Epithelial cell of prostate (primary cell): ENCODE data around the gene MCM3AP.

Experiments
- DNase-seq: peaks from one replicate; pipeline ENCODE4 v3.0.0-alpha.2; 2011; ENCODE audit warnings: low read depth, low spot score
- H3K27ac ChIP-seq: fragments of 450-650 bp; 2 replicates; pipeline ENCODE4 v1.5.1; 2017; ENCODE audit warnings: mild to moderate bottlenecking

Gene MCM3AP

GRCh38 chr21:46285206-46285661 lies at the start of gene MCM3AP:
MCM3AP (minus strand) TSS chr21:46285611; CDS start chr21:46285286, 325 bp downstream.
- peak within 1 kb of the TSS; percentile 94 for H3K27ac ChIP-seq
- DNase-seq = no peak

DNA sequence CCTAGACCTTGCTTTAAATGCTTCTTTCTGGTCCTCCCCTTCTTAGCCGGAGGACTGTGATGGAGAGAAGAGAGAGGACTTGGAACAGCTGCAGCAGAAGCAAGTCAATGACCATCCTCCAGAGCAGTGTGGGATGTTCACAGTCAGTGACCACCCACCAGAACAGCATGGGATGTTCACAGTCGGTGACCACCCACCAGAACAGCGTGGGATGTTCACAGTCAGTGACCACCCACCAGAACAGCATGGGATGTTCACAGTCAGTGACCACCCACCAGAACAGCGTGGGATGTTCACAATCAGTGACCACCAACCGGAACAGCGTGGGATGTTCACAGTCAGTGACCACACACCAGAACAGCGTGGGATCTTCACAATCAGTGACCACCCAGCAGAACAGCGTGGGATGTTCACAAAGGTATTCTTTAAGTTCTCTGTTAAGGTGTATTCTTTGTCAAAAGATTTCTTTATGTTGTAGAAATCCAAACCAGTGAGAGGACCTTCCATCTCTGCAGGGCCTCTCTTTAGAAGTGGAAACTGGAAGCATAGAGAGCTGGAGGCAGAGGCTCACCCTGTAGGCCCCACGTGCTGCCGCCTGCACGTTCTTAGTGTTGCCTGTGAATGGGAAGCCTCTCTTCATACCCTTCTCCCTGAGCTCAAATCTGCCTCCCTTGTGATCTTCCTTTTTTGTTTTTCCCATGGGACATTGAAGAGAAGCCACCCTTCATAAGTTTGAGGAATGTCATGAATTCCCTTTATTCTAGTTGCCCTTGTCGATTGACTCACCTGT lies 49.1 kb upstream of the MCM3AP start:
- no peak overlapping the region for H3K27ac ChIP-seq
- no peak for DNase-seq

DNA sequence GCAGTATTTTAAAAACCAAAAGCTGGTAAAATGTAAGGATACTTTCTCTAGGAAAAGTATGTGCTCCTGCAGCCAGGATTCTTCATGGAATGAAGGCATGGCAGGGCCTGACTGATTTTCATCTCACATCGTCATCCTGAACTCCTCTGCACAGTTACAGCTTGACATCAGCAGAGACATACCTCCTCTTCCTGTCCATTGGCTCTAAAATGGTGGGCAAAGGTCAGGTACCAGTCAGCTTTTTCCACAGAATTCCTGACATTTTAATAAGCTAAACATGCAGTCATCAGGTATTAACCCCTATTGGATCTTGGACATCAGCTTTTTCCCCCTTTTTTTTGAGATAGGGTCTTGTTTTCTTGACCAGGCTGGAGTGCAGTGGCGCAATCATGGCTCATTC lies 44.4 kb upstream of the MCM3AP start:
- H3K27ac ChIP-seq = no peak overlapping the region
- no peak for DNase-seq

DNA sequence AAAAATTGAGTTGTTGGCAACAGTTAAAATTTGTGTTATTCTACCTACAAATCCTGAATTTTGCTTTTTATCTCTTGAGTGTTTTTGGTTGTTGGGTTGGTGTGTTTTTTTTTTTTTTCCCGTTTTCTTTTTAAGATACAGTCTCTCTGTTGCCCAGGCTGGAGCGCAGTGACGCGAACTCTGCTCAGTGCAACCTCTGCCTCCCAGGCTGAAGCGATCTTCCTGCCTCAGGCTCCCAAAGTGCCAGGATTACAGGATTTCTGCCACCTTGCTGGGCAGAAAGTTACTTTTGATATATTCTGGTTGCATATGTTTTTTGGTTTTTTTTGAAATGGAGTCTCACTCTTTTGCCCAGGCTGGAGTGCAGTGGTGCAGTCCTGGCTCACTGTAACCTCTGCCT lies 42.7 kb upstream of the MCM3AP start:
- H3K27ac ChIP-seq = no peak overlapping the region
- DNase-seq = no peak

DNA sequence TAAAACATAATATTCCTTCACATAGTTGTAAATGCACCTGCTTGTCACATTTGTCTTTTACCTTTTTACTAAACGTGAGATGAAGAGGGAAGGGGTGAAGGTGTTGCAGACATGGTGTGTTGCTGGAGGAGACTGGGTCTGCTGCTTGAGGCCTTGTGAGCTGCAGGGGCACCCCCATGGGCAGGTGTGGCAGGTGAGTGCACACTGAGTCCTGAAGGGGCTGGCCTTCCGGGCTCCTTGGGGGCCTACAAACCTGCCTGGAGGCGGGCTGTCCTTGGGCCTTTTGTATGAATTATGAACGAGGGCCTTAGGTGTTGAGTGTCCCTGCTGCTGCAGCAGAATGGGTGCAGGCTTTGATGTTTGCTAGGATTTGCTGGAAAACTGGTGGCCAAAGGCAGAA lies 42.3 kb upstream of the MCM3AP start:
- no peak for DNase-seq
- H3K27ac ChIP-seq = no peak overlapping the region

- peak overlapping the region; percentile 89 for H3K27ac ChIP-seq
- no peak for DNase-seq
These were observed 40.8 kb upstream of the MCM3AP start for GRCh38 chr21:46326110-46326703.

GRCh38 chr21:46325073-46325912 lies 39.9 kb upstream of the MCM3AP start:
- H3K27ac ChIP-seq = peak overlapping the region; percentile 89
- peak; percentile 26 for DNase-seq

DNA sequence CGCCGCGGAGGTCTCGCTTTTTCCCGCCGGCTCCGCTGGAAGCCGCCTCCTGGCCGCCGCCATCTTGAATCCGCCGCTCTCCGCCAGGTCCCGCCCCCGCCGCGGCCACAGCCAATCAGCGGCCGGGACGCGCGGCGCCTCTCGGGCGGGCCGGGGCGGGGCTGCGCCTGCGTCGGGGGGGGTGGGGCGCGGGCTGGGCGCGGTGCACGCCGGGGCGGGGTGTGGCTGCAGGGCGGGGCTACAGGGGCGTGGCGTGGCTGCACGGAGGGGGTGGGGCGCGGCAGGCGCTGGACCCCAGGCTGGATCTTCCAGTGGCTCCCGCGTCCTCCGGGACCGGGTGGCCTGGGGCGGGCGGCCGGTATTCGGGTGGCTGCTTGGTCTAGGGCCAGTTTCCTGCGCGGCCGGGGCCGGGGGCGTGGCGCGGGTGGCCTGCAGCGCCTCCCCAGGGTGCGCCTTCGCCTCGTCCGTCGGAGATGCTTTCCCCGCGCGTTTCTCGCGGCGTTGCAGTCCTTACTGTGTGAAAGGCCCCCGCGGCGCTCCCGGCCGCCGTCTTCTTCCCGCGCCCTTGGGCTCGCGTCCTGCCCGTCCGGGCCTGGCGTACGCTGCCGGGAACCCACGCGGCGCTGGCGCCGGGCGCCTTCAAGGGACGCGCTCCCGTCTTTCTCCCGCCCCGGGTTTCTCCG lies 39.1 kb upstream of the MCM3AP start:
- DNase-seq = peak; percentile 29
- peak overlapping the region; percentile 89 for H3K27ac ChIP-seq

GRCh38 chr21:46323710-46324389 lies 38.4 kb upstream of the MCM3AP start, which contains the start of the genes C21orf58 and PCNT:
C21orf58 (minus strand) TSS chr21:46323870; CDS start chr21:46322738, 1,132 bp downstream.
PCNT (plus strand) TSS chr21:46324156; CDS start chr21:46324229, 73 bp downstream.
- peak; percentile 89 for DNase-seq
- H3K27ac ChIP-seq = peak within 1 kb of the TSS; percentile 89

GRCh38 chr21:46323227-46323709 lies 37.9 kb upstream of the MCM3AP start:
- H3K27ac ChIP-seq = peak overlapping the region; percentile 16

DNA sequence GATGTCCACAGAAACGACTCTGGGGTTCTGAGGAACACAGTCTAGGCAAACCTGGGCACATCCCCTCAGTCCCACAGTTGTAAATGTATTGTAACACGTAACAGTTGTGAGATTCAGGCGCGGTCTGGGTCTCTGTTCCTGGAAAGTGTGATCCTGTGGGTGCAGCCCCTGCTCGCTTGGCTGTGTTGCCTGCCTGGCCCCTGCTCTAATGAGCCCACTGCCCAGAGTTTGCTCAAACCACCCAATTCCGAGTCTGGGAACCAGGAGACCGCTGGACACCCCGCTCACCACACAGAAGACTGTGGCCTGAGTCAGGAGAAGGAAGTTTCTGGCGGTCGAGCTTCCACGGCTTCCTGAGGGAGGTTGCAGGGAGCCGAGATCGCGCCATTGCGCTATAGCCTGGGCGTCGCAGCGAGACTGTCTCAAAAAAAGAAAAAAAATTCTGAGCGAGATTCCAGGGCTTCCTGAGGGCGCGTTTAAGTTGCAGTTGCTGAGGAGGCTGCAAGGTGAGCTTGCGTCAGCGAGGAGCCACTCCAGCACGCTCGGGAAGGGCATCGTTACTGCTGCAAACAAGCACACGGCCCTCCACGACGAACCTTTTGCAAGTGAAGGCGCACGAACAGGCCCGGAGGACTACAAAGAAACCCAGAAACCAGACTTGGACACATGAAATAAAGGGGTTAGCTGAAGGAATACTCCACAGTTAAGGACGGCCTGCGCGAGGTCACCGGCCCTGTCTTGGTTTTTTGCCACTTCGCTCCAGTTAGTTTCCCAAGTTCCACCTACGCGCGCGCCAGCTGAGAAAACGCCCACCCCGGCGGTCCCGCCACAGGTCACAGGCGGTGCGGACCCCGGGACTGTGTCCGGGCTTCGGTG lies 37.2 kb upstream of the MCM3AP start:
- H3K27ac ChIP-seq = peak overlapping the region; percentile 16
- DNase-seq = no peak

More at GRCh38 chr21:46323227-46323709, 37.9 kb upstream of the MCM3AP start:
- no peak for DNase-seq

DNA sequence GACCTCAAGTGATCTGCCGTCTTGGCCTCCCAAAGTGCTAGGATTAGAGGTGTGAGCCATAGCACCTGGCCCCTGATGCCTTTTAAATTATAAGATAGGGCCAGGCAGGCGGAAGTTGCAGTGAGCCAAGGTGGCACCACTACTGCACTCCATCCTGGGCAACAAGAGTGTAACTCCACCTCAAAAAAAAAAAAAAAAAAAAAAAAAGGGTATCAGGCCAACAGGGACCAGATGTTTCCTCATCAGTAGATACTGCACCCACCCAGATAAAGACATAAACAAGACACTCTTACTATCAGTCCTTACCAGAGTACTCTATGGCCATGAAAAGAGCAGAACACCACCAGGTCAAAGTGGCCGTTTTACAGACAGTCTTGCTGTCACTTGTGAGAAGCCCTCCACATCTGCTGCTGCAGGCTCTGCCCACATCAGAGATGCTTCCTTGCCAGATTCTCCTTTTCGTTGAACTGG lies 35.0 kb upstream of the MCM3AP start:
- DNase-seq = no peak
- no peak overlapping the region for H3K27ac ChIP-seq

GRCh38 chr21:46319186-46319585 lies 33.8 kb upstream of the MCM3AP start:
- no peak overlapping the region for H3K27ac ChIP-seq
- no peak for DNase-seq

GRCh38 chr21:46318464-46318845 lies 33.0 kb upstream of the MCM3AP start:
- H3K27ac ChIP-seq = no peak overlapping the region
- no peak for DNase-seq

DNA sequence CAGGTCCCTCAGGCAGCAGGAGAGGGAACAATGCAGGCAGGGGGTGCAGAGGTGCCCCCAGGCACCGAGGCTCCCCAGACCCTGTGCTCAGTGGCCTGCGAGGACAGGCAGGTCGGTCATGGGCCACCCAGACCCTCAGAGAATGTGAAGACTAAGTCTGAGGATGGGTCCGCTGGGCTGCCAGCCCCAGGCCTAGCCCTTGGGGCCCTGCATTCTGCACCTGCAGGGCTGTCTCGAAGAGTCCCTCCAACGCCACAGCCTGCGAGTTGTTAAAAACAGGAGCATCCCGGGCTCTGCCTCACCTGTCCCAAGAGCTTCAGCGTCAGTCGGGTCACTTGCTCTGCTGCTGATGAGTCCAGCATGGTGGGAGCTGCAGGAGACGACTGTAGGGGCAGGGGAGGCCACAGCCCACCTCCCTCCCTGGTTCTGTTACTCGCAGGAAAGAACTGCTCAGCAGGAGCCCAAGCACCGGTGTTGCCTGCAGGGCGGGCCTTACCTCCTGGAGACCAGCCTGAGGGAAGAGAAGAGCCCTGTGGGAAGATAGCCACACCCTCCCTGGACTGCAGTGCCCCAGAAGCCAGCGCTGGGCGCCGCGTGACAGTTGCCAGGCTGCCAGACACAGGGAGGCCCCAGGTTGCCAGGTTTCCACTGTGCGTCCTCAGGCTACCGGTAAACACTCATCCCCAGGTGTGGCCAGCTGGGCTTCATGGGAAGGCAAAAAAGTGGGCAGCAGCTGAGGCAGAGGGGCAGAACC lies 32.5 kb upstream of the MCM3AP start:
- DNase-seq = no peak
- no peak overlapping the region for H3K27ac ChIP-seq

DNA sequence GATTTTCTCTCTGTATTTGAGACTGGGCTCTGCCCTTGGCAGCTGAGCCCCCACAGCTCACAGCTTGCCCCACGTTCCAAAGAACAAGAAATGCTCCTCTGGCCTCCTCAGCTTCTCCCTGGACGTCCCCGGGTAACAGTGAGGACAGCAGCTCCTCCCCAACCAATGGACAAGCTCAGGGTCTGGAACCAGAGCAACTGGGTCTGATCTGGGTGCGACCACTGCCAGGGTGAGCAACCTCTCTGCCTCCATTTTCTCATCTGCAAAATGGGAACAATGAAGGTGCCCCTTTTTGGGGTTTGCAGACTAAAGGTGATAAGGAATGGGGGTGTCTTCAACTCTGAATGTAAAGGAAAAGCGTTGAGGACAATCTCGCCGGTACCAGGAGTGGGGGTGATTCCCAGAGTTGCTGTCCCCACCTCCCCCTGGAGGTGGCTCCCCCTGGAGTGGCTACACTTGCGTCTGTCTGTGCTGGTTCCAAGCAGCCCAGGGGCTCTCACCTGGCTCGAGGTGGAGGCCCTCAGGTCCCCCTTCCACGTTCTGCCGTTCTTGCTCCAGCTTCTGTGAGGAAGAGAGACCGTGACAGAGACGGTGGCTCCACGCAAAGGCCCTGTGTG lies 31.4 kb upstream of the MCM3AP start:
- H3K27ac ChIP-seq = no peak overlapping the region
- no peak for DNase-seq

DNA sequence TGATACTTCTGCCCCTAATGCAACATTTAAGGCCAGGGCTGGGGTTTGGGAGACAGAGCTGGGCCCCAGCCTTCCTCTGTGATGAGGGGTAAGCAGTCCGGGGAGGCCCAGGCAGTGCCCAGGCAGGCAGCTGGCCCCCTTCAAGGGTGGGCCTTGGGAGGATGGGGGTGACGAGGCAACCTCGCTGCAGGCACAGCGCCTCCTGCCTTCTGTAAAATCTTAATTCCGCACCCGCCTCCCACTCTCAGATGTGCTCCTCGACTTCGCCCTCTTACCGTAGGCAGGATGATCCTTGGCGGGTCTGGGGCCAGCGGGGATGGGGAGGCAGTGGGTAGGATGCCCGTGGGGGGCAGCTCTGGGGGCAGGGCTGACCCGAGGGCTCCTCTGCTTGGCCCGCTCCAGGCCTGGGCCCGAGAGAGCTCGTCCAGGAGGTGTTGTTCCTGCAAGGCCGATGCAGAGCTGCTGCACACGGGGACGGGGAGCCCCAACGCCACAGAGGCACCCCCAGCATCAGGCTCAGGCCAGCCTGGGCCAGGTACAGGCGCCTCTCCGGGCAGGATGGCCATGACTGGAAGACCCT lies 29.1 kb upstream of the MCM3AP start:
- no peak overlapping the region for H3K27ac ChIP-seq
- no peak for DNase-seq
